K562 (cell line): ENCODE measurements around the gene DDX60. TPM values are rescaled to one million over a fixed set of nuclear protein-coding genes. Genes with fewer than 3 reads are reported as not detected.

Source experiments
- ATAC-seq: fragments of 200-7000 bp; cut with Tn5 transposase; 3 replicates; pipeline ENCODE4 v1.9.1; 2020; ENCODE audit warnings: moderate library complexity
- BruUV-seq: library from RNA; stranded (reverse); fragments of 400-500 nt; replicated peaks from 2 replicates; lab custom pipeline; 2021; lab: Mats Ljungman, UMichigan
- CTCF ChIA-PET: fragments of 300-600 bp; formaldehyde crosslinking; extraction: SDS; loops from one replicate; lab custom pipeline; 2021; ENCODE audit warnings: low intra/inter-chr PET ratio; lab: Yijun Ruan, JAX
- POLR2A ChIA-PET: fragments of 300-600, 350-650 bp; sonication (Branson Sonifier 250); formaldehyde crosslinking; extraction: SDS; loops from one replicate; lab custom pipeline; 2021; ENCODE audit warnings: antibody characterized with exemption, inconsistent platforms; lab: Yijun Ruan, JAX
- DNase-seq, 4 experiments: peaks; one replicate each; pipeline versions ENCODE4 v3.0.0 to v3.0.0-alpha.2; 2011 to 2018; ENCODE audit warnings: low spot score in 3 of 4, mixed read lengths in 3 of 4; ENCODE audit errors: extremely low read depth in 1 of 4
- FAIRE-seq: peaks from 2 replicates; lab custom pipeline; 2011; peaks lifted over from hg19 to GRCh38; lab: Jason Lieb, UNC
- H2AFZ ChIP-seq: 2 replicates; pipeline ENCODE4 v1.6.0; 2011; ENCODE audit warnings: low read depth, low read length, control low read depth, inconsistent platforms
- H3K27ac ChIP-seq: fragments of 200-600 bp; 3 replicates; pipeline ENCODE4 v1.8.0; 2011; ENCODE audit warnings: low read depth, mild to moderate bottlenecking, control low read depth, inconsistent platforms, low read length, moderate library complexity, mixed read lengths; ENCODE audit errors: extremely low read depth
- H3K27me3 ChIP-seq, 2 experiments: fragments of 300-600 bp in 1 of 2; 2 replicates in 1 of 2; 3 replicates in 1 of 2; pipeline versions ENCODE4 v1.6.0 to v1.8.0; 2011; ENCODE audit warnings: inconsistent platforms in 2 of 2, low read length in 2 of 2, mild to moderate bottlenecking in 1 of 2, mixed read lengths in 1 of 2, moderate library complexity in 1 of 2; ENCODE audit not compliant: control insufficient read depth in 2 of 2, insufficient read depth in 2 of 2
- H3K36me3 ChIP-seq: fragments of 300-600 bp; 3 replicates; pipeline ENCODE4 v1.8.0; 2011; ENCODE audit warnings: mild to moderate bottlenecking, low read length, inconsistent platforms; ENCODE audit not compliant: control insufficient read depth, insufficient read depth
- H3K4me1 ChIP-seq, 2 experiments: fragments of 200-600 bp in 1 of 2; replicated peaks in 1 of 2; 2 replicates in 1 of 2; 3 replicates in 1 of 2; pipeline versions ENCODE4 v1.5.1 to v1.8.0; 2011; ENCODE audit warnings: inconsistent platforms in 2 of 2, low read length in 2 of 2, mild to moderate bottlenecking in 1 of 2, mixed read lengths in 1 of 2, moderate library complexity in 1 of 2; ENCODE audit not compliant: control insufficient read depth in 2 of 2, insufficient read depth in 2 of 2
- H3K4me2 ChIP-seq: 2 replicates; pipeline ENCODE4 v1.6.1; 2011; ENCODE audit warnings: low read length, control low read depth, inconsistent platforms, mixed read lengths; ENCODE audit not compliant: insufficient read depth
- H3K4me3 ChIP-seq: fragments of 200-600 bp; sonication (generic), shearing (Covaris generic); 2 replicates; pipeline ENCODE4 v1.5.1; 2016; ENCODE audit warnings: control low read depth, inconsistent platforms
- H3K79me2 ChIP-seq: fragments of 200-600 bp; 3 replicates; pipeline ENCODE4 v1.8.0; 2011; ENCODE audit warnings: low read length, inconsistent platforms; ENCODE audit not compliant: control insufficient read depth, insufficient read depth
- H3K9ac ChIP-seq, 2 experiments: 2 replicates each; pipeline versions ENCODE4 v1.6.0 to v1.6.1; 2011; ENCODE audit warnings: low read depth in 2 of 2, low read length in 2 of 2, control low read depth in 1 of 2, inconsistent platforms in 1 of 2, mild to moderate bottlenecking in 1 of 2, mixed read lengths in 1 of 2; ENCODE audit not compliant: insufficient read depth in 1 of 2
- H3K9me1 ChIP-seq: one replicate; pipeline ENCODE4 v1.6.0; 2011; ENCODE audit warnings: inconsistent platforms, mild to moderate bottlenecking, low read length, moderate library complexity; ENCODE audit not compliant: control insufficient read depth, insufficient read depth
- H3K9me3 ChIP-seq: replicated peaks from 2 replicates; pipeline ENCODE4 v1.5.1; 2011; ENCODE audit warnings: low read depth, low read length, inconsistent platforms; ENCODE audit not compliant: control insufficient read depth, insufficient read depth
- H4K20me1 ChIP-seq: replicated peaks from 2 replicates; pipeline ENCODE4 v1.6.1; 2011; ENCODE audit warnings: low read length, inconsistent platforms, mixed read lengths; ENCODE audit not compliant: control insufficient read depth, insufficient read depth
- ATF7 ChIP-seq: fragments of 450-650 bp; IDR thresholded peaks from 2 replicates; pipeline ENCODE4 v1.7.1; 2014; ENCODE audit warnings: mild to moderate bottlenecking, moderate library complexity
- C11orf30 ChIP-seq: fragments of 450-650 bp; IDR thresholded peaks from 2 replicates; pipeline ENCODE4 v1.6.1; 2016; ENCODE audit warnings: low read depth, mild to moderate bottlenecking
- MYC ChIP-seq, 2 experiments: fragments of 250-450 bp in 1 of 2; sonication (Bioruptor Pico) in 1 of 2; IDR thresholded peaks; 2 replicates each; pipeline versions ENCODE4 v1.5.1 to v1.6.1; 2012 to 2021; ENCODE audit warnings: low read depth in 2 of 2, borderline replicate concordance in 1 of 2, improper control_type of control experiment in 1 of 2, low read length in 1 of 2, mild to moderate bottlenecking in 1 of 2, moderate library complexity in 1 of 2
- NBN ChIP-seq: fragments of 450-650 bp; IDR thresholded peaks from 2 replicates; pipeline ENCODE4 v1.6.1; 2016; ENCODE audit warnings: low read depth, mild to moderate bottlenecking
- NEUROD1 ChIP-seq: fragments of 150-350 bp; IDR thresholded peaks from 2 replicates; pipeline ENCODE4 v1.6.1; 2014; ENCODE audit warnings: borderline replicate concordance, low read length, low read depth; ENCODE audit not compliant: partially characterized antibody
- NR4A1 ChIP-seq, 2 experiments: fragments of 250-450 bp in 1 of 2; fragments of 450-650 bp in 1 of 2; sonication (Bioruptor Pico) in 1 of 2; IDR thresholded peaks; 2 replicates each; pipeline versions ENCODE4 v1.4.0 to v1.6.1; 2016 to 2020; ENCODE audit warnings: mild to moderate bottlenecking in 2 of 2, missing compliant biosample characterization in 1 of 2, missing genetic modification characterization in 1 of 2, moderate library complexity in 1 of 2
- POLR3G ChIP-seq: IDR thresholded peaks from 2 replicates; pipeline ENCODE4 v1.6.1; 2011; ENCODE audit not compliant: insufficient read length, insufficient replicate concordance; ENCODE audit errors: extremely low read depth
- PRPF4 ChIP-seq: fragments of 200-400 bp; formaldehyde crosslinking; IDR thresholded peaks from one replicate; pipeline ENCODE4 v1.6.1; 2017; ENCODE audit warnings: low read length, low read depth, mild to moderate bottlenecking; ENCODE audit not compliant: insufficient read depth, poor library complexity, severe bottlenecking
- TEAD1 ChIP-seq, 2 experiments: fragments of 450-650 bp in 1 of 2; sonication (generic) in 1 of 2; formaldehyde crosslinking; IDR thresholded peaks; 2 replicates each; pipeline versions ENCODE4 v1.4.0 to v1.8.0; 2020 to 2022; ENCODE audit warnings: mild to moderate bottlenecking in 2 of 2, missing genetic modification reagents in 1 of 2
- ZNF584 ChIP-seq: fragments of 200-800 bp; sonication (Bioruptor generic); IDR thresholded peaks from 2 replicates; pipeline ENCODE4 v1.6.1; 2016; ENCODE audit warnings: low read depth, mild to moderate bottlenecking, missing genetic modification characterization, missing compliant biosample characterization
- WGBS: fragments of 100-300 bp; shearing (Covaris generic); methylation state at CpG from one replicate; pipeline ENCODE4 v1.1.6; 2016; ENCODE audit warnings: low coverage, mixed read lengths; ENCODE audit not compliant: insufficient coverage; ENCODE audit errors: missing lambda C conversion rate; 5-methylcytosine and 5-hydroxymethylcytosine counted together
- in situ Hi-C: fragments of 300-500 bp; cut with MboI; formaldehyde crosslinking; loops from 4 replicates; pipeline ENCODE4 v1.15.0; 2018; ENCODE audit warnings: inconsistent platforms, mixed read lengths
- intact Hi-C: fragments of 100-400 bp; cut with micrococcal nuclease; formaldehyde crosslinking; loops from 2 replicates; pipeline ENCODE4 v1.14.2; 2022
- polyA plus RNA-seq, 8 experiments: library from polyadenylated mRNA; depleted of rRNA in 4 of 8; stranded (reverse) in 5 of 8; unstranded in 3 of 8; fragments of >200 nt; fragmentation: Nextera tagmentation in 2 of 8; fragmentation: Illumina TruSeq in 1 of 8; extraction: Ambion mirVana in 2 of 8; extraction: Trizol in 1 of 8; gene quantifications; 2 replicates each; pipeline versions ENCODE4 v1.2.1 to v1.2.3, GENCODE V29; 2011 to 2014; ENCODE audit warnings: inconsistent platforms in 1 of 8, missing spikeins in 1 of 8
- total RNA-seq, 7 experiments: library from RNA; depleted of rRNA in 6 of 7; stranded (reverse); fragments of >200 nt in 6 of 7; fragmentation: Illumina TruSeq in 2 of 7; extraction: Trizol in 2 of 7; gene quantifications; 2 replicates each; pipeline versions ENCODE4 v1.2.1 to v1.2.3, GENCODE V29; 2011 to 2021; ENCODE audit warnings: low replicate concordance in 1 of 7
- TF ChIP-seq, protein P1 (sequence below): sonication (generic); formaldehyde crosslinking; IDR thresholded peaks from 2 replicates; pipeline ENCODE4 v1.8.0; 2022; ENCODE audit warnings: mild to moderate bottlenecking, missing genetic modification reagents
- TF ChIP-seq, protein P2 (sequence below), 3 experiments: IDR thresholded peaks in 2 of 3; conservative IDR thresholded peaks in 1 of 3; 2 replicates each; pipeline ENCODE4 v1.5.1; 2011 to 2012; ENCODE audit warnings: low read length in 3 of 3, mild to moderate bottlenecking in 3 of 3, control low read depth in 2 of 3, improper control_type of control experiment in 1 of 3, inconsistent platforms in 1 of 3, low read depth in 1 of 3, mixed read lengths in 1 of 3, moderate library complexity in 1 of 3; ENCODE audit not compliant: insufficient read depth in 2 of 3
- TF ChIP-seq, protein P3 (sequence below): sonication (generic); IDR thresholded peaks from 2 replicates; pipeline ENCODE4 v1.6.1; 2016

Gene DDX60
- total and polyA plus RNA-seq, 9 of the 15 experiments (the other 6 are each of a cell fraction or from before 2014, with no cell fraction given) = 0.06 to 0.25 (median 0.13) TPM

DNA sequence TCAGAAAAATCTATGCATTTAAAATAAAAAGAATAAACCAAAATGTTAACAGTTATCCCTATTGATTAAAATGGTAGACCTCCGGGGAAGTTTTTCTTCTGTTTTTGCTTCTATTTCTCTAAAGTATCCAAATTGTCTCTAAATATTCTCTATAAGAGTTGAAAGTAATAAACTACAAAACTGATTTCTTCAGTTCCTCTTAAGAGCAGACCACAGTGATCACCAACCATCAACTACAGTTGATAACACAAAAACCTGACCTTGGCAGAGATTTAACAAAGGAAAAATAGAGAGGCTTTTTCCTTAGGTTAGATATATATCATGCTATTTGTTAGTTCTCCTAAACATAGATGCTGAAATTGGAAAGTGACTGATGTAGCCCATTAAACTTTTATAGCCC, 27.3 kb downstream of the DDX60 start:
- no peak for ATAC-seq
- CTCF ChIA-PET = no interaction called here

More for the DNA sequence above, 27.3 kb downstream of the DDX60 start:
- intact Hi-C loops = no loop called here
- H3K9me1 ChIP-seq = no peaks in the 10 kb centered on the region
- TF ChIP-seq POLR3G (no peak), TEAD1 (CRISPR knock-in tag; IDR thresholded peaks at IDR 0.05) (no peak), ZNF584 (no peak), NR4A1 (CRISPR knock-in tag; IDR thresholded peaks at IDR 0.05) (no peak), NR4A1 (tag; IDR thresholded peaks at IDR 0.05) (no peak), NBN (no peak), C11orf30 (no peak), MYC (IDR thresholded peaks at IDR 0.05; ENCODE audit: low read depth, low read length) (no peak), MYC (CRISPR knock-in tag; IDR thresholded peaks at IDR 0.05; ENCODE audit: borderline replicate concordance, low read depth) (no peak), ATF7 (no peak), PRPF4 (no peak), NEUROD1 (no peak)
- TF ChIP-seq, protein P1, sequence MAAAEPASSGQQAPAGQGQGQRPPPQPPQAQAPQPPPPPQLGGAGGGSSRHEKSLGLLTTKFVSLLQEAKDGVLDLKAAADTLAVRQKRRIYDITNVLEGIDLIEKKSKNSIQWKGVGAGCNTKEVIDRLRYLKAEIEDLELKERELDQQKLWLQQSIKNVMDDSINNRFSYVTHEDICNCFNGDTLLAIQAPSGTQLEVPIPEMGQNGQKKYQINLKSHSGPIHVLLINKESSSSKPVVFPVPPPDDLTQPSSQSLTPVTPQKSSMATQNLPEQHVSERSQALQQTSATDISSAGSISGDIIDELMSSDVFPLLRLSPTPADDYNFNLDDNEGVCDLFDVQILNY = no peak
- TF ChIP-seq, protein P2, sequence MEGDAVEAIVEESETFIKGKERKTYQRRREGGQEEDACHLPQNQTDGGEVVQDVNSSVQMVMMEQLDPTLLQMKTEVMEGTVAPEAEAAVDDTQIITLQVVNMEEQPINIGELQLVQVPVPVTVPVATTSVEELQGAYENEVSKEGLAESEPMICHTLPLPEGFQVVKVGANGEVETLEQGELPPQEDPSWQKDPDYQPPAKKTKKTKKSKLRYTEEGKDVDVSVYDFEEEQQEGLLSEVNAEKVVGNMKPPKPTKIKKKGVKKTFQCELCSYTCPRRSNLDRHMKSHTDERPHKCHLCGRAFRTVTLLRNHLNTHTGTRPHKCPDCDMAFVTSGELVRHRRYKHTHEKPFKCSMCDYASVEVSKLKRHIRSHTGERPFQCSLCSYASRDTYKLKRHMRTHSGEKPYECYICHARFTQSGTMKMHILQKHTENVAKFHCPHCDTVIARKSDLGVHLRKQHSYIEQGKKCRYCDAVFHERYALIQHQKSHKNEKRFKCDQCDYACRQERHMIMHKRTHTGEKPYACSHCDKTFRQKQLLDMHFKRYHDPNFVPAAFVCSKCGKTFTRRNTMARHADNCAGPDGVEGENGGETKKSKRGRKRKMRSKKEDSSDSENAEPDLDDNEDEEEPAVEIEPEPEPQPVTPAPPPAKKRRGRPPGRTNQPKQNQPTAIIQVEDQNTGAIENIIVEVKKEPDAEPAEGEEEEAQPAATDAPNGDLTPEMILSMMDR (IDR thresholded peaks at IDR 0.05 in 2 of 3, conservative IDR thresholded peaks at IDR 0.05 in 1 of 3; ENCODE audit: insufficient read depth in 2 of 3, low read depth in 1 of 3, low read length in 3 of 3) = no peak
- TF ChIP-seq, protein P3, sequence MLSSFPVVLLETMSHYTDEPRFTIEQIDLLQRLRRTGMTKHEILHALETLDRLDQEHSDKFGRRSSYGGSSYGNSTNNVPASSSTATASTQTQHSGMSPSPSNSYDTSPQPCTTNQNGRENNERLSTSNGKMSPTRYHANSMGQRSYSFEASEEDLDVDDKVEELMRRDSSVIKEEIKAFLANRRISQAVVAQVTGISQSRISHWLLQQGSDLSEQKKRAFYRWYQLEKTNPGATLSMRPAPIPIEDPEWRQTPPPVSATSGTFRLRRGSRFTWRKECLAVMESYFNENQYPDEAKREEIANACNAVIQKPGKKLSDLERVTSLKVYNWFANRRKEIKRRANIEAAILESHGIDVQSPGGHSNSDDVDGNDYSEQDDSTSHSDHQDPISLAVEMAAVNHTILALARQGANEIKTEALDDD = no peak
- no peak overlapping the region for H3K4me3 ChIP-seq
- H3K4me1 ChIP-seq = no peaks in the 10 kb centered on the region
- in situ Hi-C loops = no loop called here
- H3K79me2 ChIP-seq = no peaks in the 10 kb centered on the region
- H3K27ac ChIP-seq = no peak overlapping the region
- BruUV-seq = no TSS peak
- no peak overlapping the region for H2AFZ ChIP-seq
- H3K36me3 ChIP-seq = no peaks in the 10 kb centered on the region
- WGBS = 0% methylated on average over 1 of the region's 1 CpG
- H4K20me1 ChIP-seq = no peaks in the 10 kb centered on the region
- no peaks in the 10 kb centered on the region for H3K27me3 ChIP-seq
- FAIRE-seq (no peak), DNase-seq (no peak)
- POLR2A ChIA-PET = no interaction called here
- no peak overlapping the region for H3K9ac ChIP-seq
- H3K9me3 ChIP-seq = no peaks in the 10 kb centered on the region
- no peak overlapping the region for H3K4me2 ChIP-seq
